H9 (cell line): ENCODE measurements around the gene SDR42E1. TPM values are rescaled to one million over a fixed set of nuclear protein-coding genes. Genes with fewer than 3 reads are reported as not detected.

Experiments used
- DNase-seq: peaks from one replicate; pipeline ENCODE4 v3.0.0-alpha.2; 2017
- H2AFZ ChIP-seq: one replicate; pipeline ENCODE4 v1.6.1; 2013; ENCODE audit warnings: mild to moderate bottlenecking, low read length, control low read depth, moderate library complexity
- H2AK5ac ChIP-seq: 2 replicates; pipeline ENCODE4 v1.6.1; 2013; ENCODE audit warnings: low read length, control low read depth, mixed read lengths; ENCODE audit not compliant: insufficient read length
- H2BK120ac ChIP-seq: one replicate; pipeline ENCODE4 v1.6.1; 2013; ENCODE audit warnings: low read depth, mild to moderate bottlenecking, low read length, control low read depth, inconsistent platforms; ENCODE audit not compliant: poor library complexity, severe bottlenecking
- H2BK12ac ChIP-seq: 2 replicates; pipeline ENCODE4 v1.6.1; 2013; ENCODE audit warnings: low read length, control low read depth, mixed read lengths, low read depth; ENCODE audit not compliant: insufficient read length
- H2BK15ac ChIP-seq: 2 replicates; pipeline ENCODE4 v1.6.1; 2013; ENCODE audit warnings: low read depth, low read length, control low read depth
- H2BK20ac ChIP-seq: one replicate; pipeline ENCODE4 v1.6.1; 2013; ENCODE audit warnings: low read depth, mild to moderate bottlenecking, low read length, control low read depth, inconsistent platforms; ENCODE audit not compliant: poor library complexity, severe bottlenecking
- H2BK5ac ChIP-seq: 2 replicates; pipeline ENCODE4 v1.6.1; 2013; ENCODE audit warnings: low read length, control low read depth, mixed read lengths; ENCODE audit not compliant: insufficient read length
- H3K14ac ChIP-seq: 2 replicates; pipeline ENCODE4 v1.6.1; 2013; ENCODE audit warnings: low read length, control low read depth; ENCODE audit not compliant: insufficient read depth
- H3K18ac ChIP-seq: 2 replicates; pipeline ENCODE4 v1.6.1; 2013; ENCODE audit warnings: low read depth, mild to moderate bottlenecking, mixed read lengths, low read length, control low read depth; ENCODE audit not compliant: insufficient read length
- H3K23ac ChIP-seq: 2 replicates; pipeline ENCODE4 v1.6.1; 2013; ENCODE audit warnings: low read length, control low read depth, mixed read lengths, low read depth; ENCODE audit not compliant: insufficient read length
- H3K23me2 ChIP-seq: 2 replicates; pipeline ENCODE4 v1.6.1; 2013; ENCODE audit warnings: low read depth, mild to moderate bottlenecking, mixed read lengths, low read length, control low read depth; ENCODE audit not compliant: insufficient read length, poor library complexity, severe bottlenecking
- H3K27ac ChIP-seq: 2 replicates; pipeline ENCODE4 v1.5.1; 2013; ENCODE audit warnings: low read length, control low read depth, mixed read lengths, low read depth; ENCODE audit not compliant: insufficient read length
- H3K27me3 ChIP-seq: 2 replicates; pipeline ENCODE4 v1.6.1; 2013; ENCODE audit warnings: low read length, control low read depth, inconsistent platforms; ENCODE audit not compliant: insufficient read depth
- H3K4ac ChIP-seq: 2 replicates; pipeline ENCODE4 v1.6.1; 2013; ENCODE audit warnings: low read depth, mild to moderate bottlenecking, control low read depth, inconsistent platforms, low read length, moderate library complexity
- H3K4me1 ChIP-seq: 2 replicates; pipeline ENCODE4 v1.6.1; 2013; ENCODE audit warnings: low read length, control low read depth, inconsistent platforms; ENCODE audit not compliant: insufficient read depth
- H3K4me2 ChIP-seq: 2 replicates; pipeline ENCODE4 v1.6.1; 2013; ENCODE audit warnings: low read length, control low read depth, mixed read lengths; ENCODE audit not compliant: insufficient read length, insufficient read depth
- H3K56ac ChIP-seq: 2 replicates; pipeline ENCODE4 v1.6.1; 2013; ENCODE audit warnings: low read depth, mild to moderate bottlenecking, mixed read lengths, low read length, control low read depth; ENCODE audit not compliant: insufficient read length
- H3K79me1 ChIP-seq: 2 replicates; pipeline ENCODE4 v1.6.1; 2013; ENCODE audit warnings: low read depth, mild to moderate bottlenecking, moderate library complexity, low read length, control low read depth, inconsistent platforms; ENCODE audit not compliant: insufficient read depth, poor library complexity, severe bottlenecking
- H3K79me2 ChIP-seq: 2 replicates; pipeline ENCODE4 v1.6.1; 2013; ENCODE audit warnings: low read length, control low read depth, inconsistent platforms; ENCODE audit not compliant: insufficient read depth
- H3K9ac ChIP-seq: 2 replicates; pipeline ENCODE4 v1.6.1; 2013; ENCODE audit warnings: low read length, control low read depth, mixed read lengths; ENCODE audit not compliant: insufficient read length; ENCODE audit errors: extremely low read depth
- H3K9me3 ChIP-seq: one replicate; pipeline ENCODE4 v1.6.1; 2013; ENCODE audit warnings: low read depth, low read length, inconsistent platforms; ENCODE audit not compliant: control insufficient read depth
- H3T11ph ChIP-seq: one replicate; pipeline ENCODE4 v1.6.1; 2013; ENCODE audit warnings: mild to moderate bottlenecking, low read length, control low read depth, inconsistent platforms
- H4K20me1 ChIP-seq: one replicate; pipeline ENCODE4 v1.6.1; 2013; ENCODE audit not compliant: control insufficient read depth, insufficient read length, insufficient read depth
- H4K5ac ChIP-seq: 2 replicates; pipeline ENCODE4 v1.6.1; 2013; ENCODE audit warnings: low read depth, mild to moderate bottlenecking, mixed read lengths, low read length, control low read depth; ENCODE audit not compliant: insufficient read length
- H4K8ac ChIP-seq: replicated peaks from 2 replicates; pipeline ENCODE4 v1.6.1; 2013; ENCODE audit warnings: low read length, control low read depth, mixed read lengths, low read depth; ENCODE audit not compliant: insufficient read length
- H4K91ac ChIP-seq: 2 replicates; pipeline ENCODE4 v1.6.1; 2013; ENCODE audit warnings: low read depth, mild to moderate bottlenecking, moderate library complexity, mixed read lengths, low read length, control low read depth; ENCODE audit not compliant: insufficient read length
- H3K27ac Mint-ChIP-seq, 3 experiments: 2 replicates in 2 of 3; 3 replicates in 1 of 3; pipeline ENCODE4 v1.8.0; 2020 to 2021; ENCODE audit warnings: mixed read lengths in 3 of 3, mild to moderate bottlenecking in 1 of 3, moderate library complexity in 1 of 3
- H3K27me3 Mint-ChIP-seq: 2 replicates; pipeline ENCODE4 v1.8.0; 2021; ENCODE audit warnings: low read depth, mild to moderate bottlenecking, moderate library complexity, mixed read lengths
- H3K36me3 Mint-ChIP-seq, 3 experiments: 2 replicates in 2 of 3; 3 replicates in 1 of 3; pipeline ENCODE4 v1.8.0; 2020 to 2021; ENCODE audit warnings: low read depth in 3 of 3, mixed read lengths in 3 of 3; ENCODE audit not compliant: insufficient read depth in 1 of 3
- H3K4me1 Mint-ChIP-seq, 2 experiments: 2 replicates each; pipeline ENCODE4 v1.8.0; 2020; ENCODE audit warnings: mixed read lengths in 2 of 2
- H3K4me3 Mint-ChIP-seq, 2 experiments: 2 replicates in 1 of 2; 3 replicates in 1 of 2; pipeline ENCODE4 v1.8.0; 2020 to 2021; ENCODE audit warnings: mild to moderate bottlenecking in 2 of 2, mixed read lengths in 2 of 2, moderate library complexity in 1 of 2
- H3K9me3 Mint-ChIP-seq, 2 experiments: 2 replicates in 1 of 2; 3 replicates in 1 of 2; pipeline ENCODE4 v1.8.0; 2020; ENCODE audit warnings: mild to moderate bottlenecking in 2 of 2, mixed read lengths in 2 of 2, moderate library complexity in 1 of 2
- CTCF ChIP-seq: fragments of 200-600 bp; sonication (generic); conservative IDR thresholded peaks from 3 replicates; pipeline ENCODE4 v1.8.0; 2021; ENCODE audit warnings: antibody characterized with exemption, mild to moderate bottlenecking
- WGBS: extraction: QIAGEN DNeasy Blood & Tissue Kit; methylation state at CpG from one replicate; pipeline ENCODE4 v1.1.7; 2013; ENCODE audit warnings: missing lambda C conversion rate, low lambda C conversion rate, mixed read lengths; ENCODE audit not compliant: insufficient read length; ENCODE audit errors: extremely low coverage; 5-methylcytosine and 5-hydroxymethylcytosine counted together
- total RNA-seq: library from RNA; stranded (reverse); gene quantifications from 2 replicates; pipeline ENCODE4 v1.2.1, GENCODE V29; 2021

The SDR42E1 gene
- total RNA-seq, 1 experiment from 2014 or later: not detected

- no peaks in the 10 kb centered on the region for H3K4me1 ChIP-seq
- Mint-ChIP-seq H3K36me3 (peaks cover 0 to 11% (median 5%) of the 10 kb centered on the region in 3 experiments; a peak in 3 of 7 replicates), H3K27me3 (no peaks in the 10 kb centered on the region; the same call in 1 of the 2 replicates), H3K4me3 (no peak overlapping the region), H3K27ac (no peak overlapping the region; a peak in 1 of 7 replicates), H3K4me1 (0 out of 4 replicates have a peak, but pooled peaks cover 0 to 4% of the 10 kb centered on the region in 2 experiments), H3K9me3 (peaks cover 7 to 11% of the 10 kb centered on the region in 2 experiments; a peak in 4 of 5 replicates)
- no peak overlapping the region for H3T11ph ChIP-seq
- no peaks in the 10 kb centered on the region for H4K20me1 ChIP-seq
- H3K4ac ChIP-seq: no peak overlapping the region
- TF ChIP-seq CTCF: no peak
- H2AFZ ChIP-seq: no peak overlapping the region
- no peak overlapping the region for H4K5ac ChIP-seq
- H2BK120ac ChIP-seq: no peak overlapping the region
- H3K23ac ChIP-seq: no peak overlapping the region
- H2BK20ac ChIP-seq: no peak overlapping the region
- H2BK5ac ChIP-seq: no peak overlapping the region
- WGBS: no CpG with 5 or more reads among the region's 6 CpGs
- no peak overlapping the region for H2AK5ac ChIP-seq
- no peaks in the 10 kb centered on the region for H3K27me3 ChIP-seq
- H3K9ac ChIP-seq: no peak overlapping the region
- no peak overlapping the region for H3K4me2 ChIP-seq
- no peak overlapping the region for H3K18ac ChIP-seq
- H3K56ac ChIP-seq: no peak overlapping the region
- no peaks in the 10 kb centered on the region for H3K79me2 ChIP-seq
- H3K27ac ChIP-seq: no peak overlapping the region
- no peaks in the 10 kb centered on the region for H3K9me3 ChIP-seq
- H4K8ac ChIP-seq: no peak overlapping the region
- no peak overlapping the region for H4K91ac ChIP-seq
- no peak overlapping the region for H2BK15ac ChIP-seq
- no peaks in the 10 kb centered on the region for H3K79me1 ChIP-seq
- H3K23me2 ChIP-seq: no peaks in the 10 kb centered on the region
- no peak overlapping the region for H2BK12ac ChIP-seq
- no peak for DNase-seq
- no peak overlapping the region for H3K14ac ChIP-seq
Measured at GRCh38 chr16:81964808-81965207, 46.5 kb downstream of the SDR42E1 start.
